ENCODE data around the gene LAMTOR2.

DNA sequence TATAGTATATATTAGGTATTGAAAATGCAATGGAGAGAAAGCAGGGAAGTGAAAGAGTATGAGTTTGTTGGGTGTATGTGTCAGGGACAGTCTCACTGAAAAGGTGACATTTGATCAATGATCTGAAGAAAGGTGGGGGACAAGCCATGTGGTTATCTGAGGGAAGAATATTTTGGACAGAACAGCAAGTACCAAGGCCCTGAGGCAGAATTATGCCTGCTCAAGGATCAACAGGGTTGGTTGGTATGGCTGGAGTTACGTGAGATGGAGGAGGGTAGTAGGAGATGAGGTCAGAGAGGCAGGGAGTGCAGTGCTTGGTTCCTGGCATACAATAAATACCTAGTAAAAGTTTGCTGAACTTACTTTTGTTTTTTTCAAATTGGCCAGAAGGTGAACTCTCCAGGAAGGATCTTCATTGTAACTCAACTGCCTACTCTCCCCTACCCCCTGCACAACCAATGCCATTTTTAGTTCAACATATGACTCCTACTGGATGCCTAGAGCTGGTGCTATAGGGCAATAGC, 1.8 kb downstream of the LAMTOR2 start:
- no peak for TF ChIP-seq POLR2A (IDR thresholded peaks at IDR 0.05; ENCODE audit: low read length)
- TF ChIP-seq GATA1 (IDR thresholded peaks at IDR 0.05; ENCODE audit: low read depth, low read length), result no peak
